ENCODE results near the gene AHNAK2.
"Not testable (repeated sequence)": the region's sequence is repeated elsewhere in the genome, so short reads cannot be mapped to it uniquely, and the experiment has no call there.

AHNAK2 gene

DNA sequence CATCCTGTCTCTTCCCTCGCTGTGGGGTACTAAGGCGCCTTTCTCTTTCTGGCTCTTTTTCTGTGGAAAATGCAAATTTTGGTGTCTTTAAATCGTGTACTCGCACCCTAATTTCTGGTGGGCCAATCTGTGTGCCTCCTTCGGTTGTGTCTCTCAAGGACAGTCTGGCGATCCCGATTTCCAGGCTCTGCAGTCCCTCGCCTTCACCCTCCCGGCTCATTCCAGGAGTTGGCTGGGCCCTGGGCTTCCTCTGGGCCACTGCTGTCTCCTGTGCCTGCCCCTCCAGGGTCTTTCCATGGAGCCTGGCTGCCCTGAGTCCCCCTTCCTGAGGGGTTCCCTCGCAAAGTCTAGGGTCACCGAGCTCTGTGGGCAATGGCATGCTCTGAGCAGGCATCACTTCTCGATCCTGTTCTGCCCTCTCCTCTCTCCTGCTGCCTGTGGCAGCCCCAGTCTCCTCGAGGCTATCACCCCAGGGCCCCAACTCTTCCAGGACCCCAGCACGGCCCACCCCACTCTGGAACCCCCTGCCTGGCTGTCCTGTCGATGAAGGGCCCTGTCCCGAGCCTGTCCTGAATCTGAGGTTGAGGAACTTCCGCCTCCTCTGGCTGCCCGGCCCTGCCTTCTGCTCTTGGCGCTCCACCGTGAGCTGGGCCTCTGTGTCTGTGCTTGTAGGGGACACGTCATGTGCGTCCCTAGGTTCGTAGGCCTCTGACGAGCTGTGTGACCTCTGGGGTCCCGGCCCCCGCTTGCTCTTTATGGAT, 24.1 kb downstream of the AHNAK2 start:
- DNase-seq (ENCODE audit: low read depth in 2 of 2), result no peak

DNA sequence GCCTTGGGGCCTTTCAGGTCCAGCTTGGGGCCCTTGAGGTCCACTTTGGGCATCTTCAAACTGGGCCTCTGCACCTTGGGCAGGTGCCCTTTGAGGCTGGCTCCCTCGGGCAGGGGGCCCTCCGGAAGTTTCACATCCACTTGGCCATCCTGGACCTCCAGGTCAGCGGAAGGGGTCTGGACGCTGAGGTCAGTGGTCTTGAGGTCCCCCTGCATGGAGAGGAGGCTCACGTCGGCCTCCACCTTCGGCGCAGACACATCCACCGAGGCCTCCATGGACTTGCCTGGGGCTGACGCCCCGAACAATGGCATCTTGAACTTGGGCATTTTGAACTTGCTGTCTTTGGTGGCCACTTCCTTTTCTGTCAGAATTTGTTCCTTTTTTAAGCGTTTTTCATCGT, 25.1 kb downstream of the AHNAK2 start:
- no peak for DNase-seq (ENCODE audit: low read depth in 2 of 2)

DNA sequence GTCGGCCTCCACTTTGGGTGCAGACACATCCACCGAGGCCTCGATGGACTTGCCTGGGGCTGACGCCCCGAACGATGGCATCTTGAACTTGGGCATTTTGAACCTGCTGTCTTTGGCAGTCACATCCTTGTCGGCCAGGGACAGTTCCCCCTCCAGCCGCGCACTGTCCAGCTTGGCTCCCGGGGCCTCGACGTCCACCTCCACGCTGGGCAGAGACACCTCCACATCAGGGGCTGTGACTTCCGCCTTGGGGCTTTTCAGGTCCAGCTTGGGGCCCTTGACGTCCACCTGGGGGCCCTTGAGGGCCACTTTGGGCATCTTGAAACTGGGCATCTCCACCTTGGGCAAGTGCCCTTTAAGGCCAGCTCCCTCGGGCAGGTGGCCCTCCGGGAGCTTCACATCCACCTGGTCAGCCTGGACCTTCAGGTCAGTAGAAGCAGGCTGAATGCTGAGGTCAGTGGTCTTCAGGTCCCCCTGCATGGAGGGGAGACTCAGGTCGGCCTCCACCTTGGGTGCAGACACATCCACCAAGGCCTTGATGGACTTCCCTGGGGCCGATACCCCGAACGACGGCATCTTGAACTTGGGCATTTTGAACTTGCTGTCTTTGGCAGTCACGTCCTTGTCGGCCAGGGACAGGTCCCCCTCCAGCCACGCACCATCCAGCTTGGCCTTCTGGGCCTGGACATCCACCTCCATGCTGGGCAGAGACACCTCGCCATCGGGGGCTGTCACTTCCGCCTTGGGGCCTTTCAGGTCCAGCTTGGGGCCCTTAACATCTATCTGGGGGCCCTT, 26.1 kb downstream of the AHNAK2 start:
- DNase-seq (ENCODE audit: low read depth in 2 of 2), result not testable (repeated sequence)

DNA sequence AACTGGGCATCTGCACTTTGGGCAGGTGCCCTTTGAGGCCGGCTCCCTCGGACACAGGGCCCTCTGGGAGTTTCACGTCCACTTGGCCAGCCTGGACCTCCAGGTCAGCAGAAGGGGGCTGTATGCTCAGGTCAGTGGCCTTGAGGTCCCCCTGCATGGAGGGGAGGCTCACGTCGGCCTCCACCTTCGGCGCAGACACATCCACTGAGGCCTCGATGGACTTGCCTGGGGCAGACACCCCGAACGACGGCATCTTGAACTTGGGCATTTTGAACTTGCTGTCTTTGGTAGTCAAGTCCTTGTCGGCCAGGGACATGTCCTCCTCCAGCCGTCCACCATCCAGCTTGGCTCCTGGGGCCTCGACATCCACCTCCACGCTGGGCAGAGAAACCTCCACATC, 27.5 kb downstream of the AHNAK2 start:
- DNase-seq (ENCODE audit: low read depth in 2 of 2), result not testable (repeated sequence)

DNA sequence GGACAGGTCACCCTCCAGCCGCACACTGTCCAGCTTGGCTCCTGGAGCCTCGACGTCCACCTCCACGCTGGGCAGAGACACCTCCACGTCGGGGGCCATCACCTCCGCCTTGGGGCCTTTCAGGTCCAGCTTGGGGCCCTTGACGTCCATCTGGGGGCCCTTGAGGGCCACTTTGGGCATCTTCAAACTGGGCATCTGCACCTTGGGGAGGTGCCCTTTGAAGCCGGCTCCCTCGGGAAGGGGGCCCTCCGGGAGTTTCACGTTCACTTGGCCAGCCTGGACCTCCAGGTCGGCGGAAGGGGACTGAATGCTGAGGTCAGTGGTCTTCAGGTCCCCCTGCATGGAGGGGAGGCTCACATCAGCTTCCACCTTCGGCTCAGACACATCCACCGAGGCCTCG, 28.2 kb downstream of the AHNAK2 start:
- DNase-seq (ENCODE audit: low read depth in 2 of 2), result no peak

DNA sequence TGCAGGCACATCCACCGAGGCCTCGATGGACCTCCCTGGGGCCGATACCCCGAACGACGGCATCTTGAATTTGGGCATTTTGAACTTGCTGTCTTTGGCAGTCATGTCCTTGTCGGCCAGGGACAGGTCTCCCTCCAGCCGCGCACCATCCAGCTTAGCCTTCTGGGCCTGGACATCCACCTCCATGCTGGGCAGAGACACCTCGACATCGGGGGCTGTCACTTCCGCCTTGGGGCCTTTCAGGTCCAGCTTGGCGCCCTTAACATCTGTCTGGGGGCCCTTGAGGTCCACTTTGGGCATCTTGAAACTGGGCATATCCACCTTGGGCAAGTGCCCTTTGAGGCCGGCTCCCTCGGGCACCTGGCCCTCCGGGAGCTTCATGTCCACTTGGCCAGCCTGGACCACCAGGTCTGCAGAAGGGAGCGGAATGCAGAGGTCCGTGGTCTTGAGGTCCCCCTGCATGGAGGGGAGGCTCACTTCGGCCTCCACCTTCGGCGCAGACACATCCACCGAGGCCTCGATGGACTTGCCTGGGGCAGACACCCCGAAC, 28.7 kb downstream of the AHNAK2 start:
- not testable (repeated sequence) for DNase-seq (ENCODE audit: low read depth in 2 of 2)

DNA sequence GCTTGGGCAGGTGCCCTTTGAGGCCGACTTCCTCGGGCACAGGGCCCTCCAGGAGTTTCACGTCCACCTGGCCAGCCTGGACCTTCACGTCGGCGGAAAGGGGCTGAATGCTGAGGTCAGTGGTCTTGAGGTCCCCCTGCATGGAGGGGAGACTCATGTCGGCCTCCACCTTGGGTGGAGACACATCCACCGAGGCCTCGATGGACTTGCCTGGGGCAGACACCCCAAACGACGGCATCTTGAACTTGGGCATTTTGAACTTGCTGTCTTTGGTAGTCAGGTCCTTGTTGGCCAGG, 29.5 kb downstream of the AHNAK2 start:
- no peak for DNase-seq (ENCODE audit: low read depth in 2 of 2)

DNA sequence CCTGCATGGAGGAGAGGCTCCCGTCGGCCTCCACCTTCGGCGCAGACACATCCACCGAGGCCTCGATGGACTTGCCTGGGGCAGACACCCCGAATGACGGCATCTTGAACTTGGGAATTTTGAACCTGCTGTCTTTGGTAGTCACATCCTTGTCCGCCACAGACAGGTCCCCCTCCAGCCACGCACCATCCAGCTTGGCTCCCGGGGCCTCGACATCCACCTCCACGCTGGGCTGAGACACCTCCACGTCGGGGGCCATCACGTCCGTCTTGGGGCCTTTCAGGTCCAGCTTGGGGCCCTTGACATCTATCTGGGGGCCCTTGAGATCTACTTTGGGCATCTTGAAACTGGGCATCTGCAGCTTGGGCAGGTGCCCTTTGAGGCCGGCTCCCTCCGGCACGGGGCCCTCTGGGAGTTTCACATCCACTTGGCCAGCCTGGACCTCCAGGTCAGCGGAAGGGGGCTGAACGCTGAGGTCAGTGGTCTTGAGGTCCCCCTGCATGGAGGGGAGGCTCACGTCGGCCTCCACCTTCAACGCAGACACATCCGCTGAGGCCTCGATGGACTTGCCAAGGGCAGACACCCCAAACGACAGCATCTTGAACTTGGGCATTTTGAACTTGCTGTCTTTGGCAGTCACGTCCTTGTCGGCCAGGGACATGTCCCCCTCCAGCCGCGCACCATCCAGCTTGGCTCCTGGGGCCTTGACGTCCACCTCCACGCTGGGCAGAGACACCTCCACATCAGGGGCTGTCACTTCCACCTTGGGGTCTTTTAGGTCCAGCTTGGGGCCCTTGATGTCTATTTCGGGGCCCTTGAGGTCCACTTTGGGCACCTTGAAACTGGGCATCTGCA, 30.1 kb downstream of the AHNAK2 start:
- not testable (repeated sequence) for DNase-seq (ENCODE audit: low read depth in 2 of 2)

DNA sequence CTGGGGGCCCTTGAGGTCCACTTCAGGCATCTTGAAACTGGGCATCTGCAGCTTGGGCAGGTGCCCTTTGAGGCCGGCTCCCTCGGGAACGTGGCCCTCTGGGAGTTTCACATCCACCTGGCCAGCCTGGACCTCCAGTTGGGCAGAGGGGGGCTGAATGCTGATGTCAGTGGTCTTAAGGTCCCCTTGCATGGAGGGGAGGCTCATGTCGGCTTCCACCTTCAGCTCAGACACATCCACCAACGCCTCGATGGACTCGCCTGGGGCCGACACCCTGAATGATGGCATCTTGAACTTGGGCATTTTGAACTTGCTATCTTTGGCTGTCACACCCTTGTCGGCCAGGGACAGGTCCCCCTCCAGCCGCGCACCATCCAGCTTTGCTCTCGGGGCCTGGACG, 31.0 kb downstream of the AHNAK2 start:
- DNase-seq (ENCODE audit: low read depth in 2 of 2), result not testable (repeated sequence)

DNA sequence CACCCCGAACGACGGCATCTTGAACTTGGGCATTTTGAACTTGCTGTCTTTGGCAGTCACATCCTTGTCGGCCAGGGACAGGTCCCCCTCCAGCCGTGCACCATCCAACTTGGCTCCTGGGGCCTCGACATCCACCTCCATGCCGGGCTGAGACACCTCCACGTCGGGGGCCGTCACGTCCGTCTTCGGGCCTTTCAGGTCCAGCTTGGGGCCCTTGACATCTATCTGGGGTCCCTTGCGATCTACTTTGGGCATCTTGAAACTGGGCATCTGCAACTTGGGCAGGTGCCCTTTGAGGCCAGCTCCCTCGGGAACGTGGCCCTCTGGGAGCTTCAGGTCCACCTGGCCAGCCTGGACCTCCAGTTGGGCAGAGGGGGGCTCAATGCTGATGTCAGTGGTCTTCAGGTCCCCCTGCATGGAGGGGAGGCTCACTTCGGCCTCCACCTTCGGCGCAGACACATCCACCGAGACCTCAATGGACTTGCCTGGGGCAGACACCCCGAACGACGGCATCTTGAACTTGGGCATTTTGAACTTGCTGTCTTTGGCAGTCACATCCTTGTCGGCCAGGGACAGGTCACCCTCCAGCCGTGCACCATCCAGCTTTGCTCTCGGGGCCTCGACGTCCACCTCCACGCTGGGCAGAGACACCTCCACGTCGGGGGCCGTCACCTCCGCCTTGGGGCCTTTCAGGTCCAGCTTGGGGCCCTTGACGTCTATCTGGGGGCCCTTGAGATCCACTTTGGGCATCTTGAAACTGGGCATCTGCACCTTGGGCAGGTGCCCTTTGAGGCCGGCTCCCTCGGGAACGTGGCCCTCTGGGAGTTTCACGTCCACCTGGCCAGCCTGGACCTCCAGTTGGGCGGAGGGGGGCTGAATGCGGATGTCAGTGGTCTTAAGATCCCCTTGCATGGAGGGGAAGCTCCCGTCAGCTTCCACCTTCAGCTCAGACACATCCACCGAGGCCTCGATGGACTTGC, 31.9 kb downstream of the AHNAK2 start:
- DNase-seq (ENCODE audit: low read depth in 2 of 2), result not testable (repeated sequence)

DNA sequence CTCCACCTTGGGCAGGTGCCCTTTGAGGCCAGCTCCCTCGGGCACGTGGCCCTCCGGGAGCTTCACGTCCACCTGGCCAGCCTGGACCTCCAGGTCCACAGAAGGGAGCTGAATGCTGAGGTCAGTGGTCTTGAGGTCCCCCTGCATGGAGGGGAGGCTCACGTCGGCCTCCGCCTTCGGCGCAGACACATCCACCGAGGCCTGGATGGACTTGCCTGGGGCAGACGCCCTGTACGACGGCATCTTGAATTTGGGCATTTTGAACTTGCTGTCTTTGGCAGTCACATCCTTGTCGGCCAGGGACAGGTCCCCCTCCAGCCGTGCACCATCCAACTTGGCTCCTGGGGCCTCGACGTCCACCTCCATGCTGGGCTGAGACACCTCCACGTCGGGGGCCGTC, 32.9 kb downstream of the AHNAK2 start:
- not testable (repeated sequence) for DNase-seq (ENCODE audit: low read depth in 2 of 2)

DNA sequence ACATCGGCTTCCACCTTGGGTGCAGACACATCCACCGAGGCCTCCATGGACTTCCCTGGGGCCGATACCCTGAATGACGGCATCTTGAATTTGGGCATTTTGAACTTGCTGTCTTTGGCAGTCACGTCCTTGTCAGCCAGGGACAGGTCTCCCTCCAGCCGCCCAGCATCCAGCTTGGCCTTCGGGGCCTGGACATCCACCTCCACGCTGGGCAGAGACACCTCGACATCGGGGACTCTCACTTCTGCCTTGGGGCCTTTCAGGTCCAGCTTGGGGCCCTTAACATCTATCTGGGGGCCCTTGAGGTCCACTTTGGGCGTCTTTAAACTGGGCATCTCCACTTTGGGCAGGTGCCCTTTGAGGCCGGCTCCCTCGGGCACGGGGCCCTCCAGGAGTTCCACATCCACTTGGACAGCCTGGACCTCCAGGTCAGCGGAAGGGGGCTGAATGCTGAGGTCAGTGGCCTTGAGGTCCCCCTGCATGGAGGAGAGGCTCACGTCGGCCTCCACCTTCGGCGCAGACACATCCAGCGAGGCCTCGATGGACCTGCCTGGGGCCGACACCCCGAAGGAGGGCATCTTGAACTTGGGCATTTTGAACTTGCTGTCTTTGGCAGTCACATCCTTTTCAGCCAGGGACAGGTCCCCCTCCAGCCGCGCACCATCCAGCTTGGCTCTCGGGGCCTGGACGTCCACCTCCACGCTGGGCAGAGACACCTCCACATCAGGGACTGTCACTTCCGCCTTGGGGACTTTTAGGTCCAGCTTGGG, 33.6 kb downstream of the AHNAK2 start:
- DNase-seq (ENCODE audit: low read depth in 2 of 2), result not testable (repeated sequence)

DNA sequence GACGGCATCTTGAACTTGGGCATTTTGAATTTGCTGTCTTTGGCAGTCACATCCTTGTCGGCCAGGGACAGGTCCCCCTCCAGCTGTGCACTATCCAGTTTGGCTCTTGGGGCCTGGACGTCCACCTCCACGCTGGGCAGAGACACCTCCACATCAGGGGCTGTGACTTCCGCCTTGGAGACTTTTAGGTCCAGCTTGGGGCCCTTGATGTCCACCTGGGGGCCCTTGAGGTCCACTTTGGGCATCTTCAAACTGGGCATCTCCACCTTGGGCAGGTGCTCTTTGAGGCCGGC, 34.2 kb downstream of the AHNAK2 start:
- DNase-seq (ENCODE audit: low read depth in 2 of 2), result not testable (repeated sequence)

DNA sequence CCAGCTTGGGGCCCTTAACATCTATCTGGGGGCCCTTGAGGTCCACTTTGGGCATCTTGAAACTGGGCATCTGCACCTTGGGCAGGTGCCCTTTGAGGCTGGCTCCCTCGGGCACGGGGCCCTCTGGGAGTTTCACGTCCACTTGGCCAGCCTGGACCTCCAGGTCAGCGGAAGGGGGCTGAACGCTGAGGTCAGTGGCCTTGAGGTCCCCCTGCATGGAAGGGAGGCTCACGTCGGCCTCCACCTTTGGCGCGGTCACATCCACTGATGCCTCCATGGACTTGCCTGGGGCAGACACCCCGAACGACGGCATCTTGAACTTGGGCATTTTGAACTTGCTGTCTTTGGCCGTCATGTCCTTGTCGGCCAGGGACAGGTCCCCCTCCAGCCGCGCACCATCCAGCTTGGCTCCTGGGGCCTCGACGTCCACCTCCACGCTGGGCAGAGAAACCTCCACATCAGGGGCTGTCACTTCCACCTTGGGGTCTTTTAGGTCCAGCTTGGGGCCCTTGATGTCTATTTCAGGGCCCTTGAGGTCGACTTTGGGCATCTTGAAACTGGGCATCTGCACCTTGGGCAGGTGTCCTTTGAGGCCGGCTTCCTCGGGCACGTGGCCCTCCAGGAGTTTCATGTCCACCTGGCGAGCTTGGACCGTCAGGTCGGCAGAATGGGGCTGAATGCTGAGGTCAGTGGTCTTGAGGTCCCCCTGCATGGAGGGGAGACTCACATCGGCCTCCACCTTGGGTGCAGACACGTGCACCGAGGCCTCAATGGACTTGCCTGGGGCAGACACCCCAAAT, 34.8 kb downstream of the AHNAK2 start:
- DNase-seq (ENCODE audit: low read depth in 2 of 2), result not testable (repeated sequence)

DNA sequence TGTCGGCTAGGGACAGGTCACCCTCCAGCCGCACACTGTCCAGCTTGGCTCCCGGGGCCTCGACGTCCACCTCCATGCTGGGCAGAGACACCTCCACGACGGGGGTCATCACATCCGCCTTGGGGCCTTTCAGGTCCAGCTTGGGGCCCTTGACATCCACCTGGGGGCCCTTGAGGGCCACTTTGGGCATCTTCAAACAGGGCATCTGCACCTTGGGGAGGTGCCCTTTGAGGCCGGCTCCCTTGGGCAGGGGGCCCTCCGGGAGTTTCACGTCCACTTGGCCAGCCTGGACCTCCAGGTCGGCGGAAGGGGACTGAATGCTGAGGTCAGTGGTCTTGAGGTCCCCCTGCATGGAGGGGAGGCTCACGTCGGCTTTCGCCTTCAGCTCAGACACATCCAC, 35.6 kb downstream of the AHNAK2 start:
- DNase-seq (ENCODE audit: low read depth in 2 of 2), result no peak

DNA sequence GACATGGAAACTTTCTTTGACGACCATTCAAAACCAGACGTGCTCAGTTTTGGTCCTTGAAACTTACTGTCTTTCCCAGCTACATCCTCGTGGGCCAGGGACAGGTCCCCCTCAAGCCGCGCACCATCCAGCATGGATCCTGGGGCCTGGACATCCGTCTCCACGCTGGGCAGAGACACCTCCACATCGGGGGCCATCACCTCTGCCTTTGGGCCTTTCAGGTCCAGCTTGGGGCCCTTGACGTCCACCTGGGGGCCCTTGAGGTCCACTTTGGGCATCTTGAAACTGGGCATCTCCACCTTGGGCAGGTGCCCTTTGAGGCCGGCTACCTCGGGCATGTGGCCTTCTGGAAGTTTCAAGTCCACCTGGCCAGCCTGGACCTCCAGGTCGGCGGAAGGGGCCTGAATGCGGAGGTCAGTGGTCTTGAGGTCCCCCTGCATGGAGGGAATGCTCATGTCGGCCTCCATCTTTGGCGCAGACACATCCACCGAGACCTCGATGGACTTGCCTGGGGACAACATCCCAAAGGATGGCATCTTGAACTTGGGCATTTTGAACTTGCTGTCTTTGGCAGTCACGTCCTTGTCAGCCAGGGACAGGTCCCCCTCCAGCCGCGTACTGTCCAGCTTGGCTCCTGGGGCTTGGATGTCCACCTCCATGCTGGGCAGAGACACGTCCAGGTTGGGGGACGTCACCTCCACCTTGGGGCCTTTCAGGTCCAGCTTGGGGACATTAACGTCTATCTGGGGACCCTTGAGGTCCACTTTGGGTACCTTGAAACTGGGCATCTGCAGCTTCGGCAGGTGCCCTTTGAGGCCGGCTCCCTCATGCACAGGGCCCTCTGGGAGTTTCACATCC, 36.4 kb downstream of the AHNAK2 start:
- no peak for DNase-seq (ENCODE audit: low read depth in 2 of 2)

DNA sequence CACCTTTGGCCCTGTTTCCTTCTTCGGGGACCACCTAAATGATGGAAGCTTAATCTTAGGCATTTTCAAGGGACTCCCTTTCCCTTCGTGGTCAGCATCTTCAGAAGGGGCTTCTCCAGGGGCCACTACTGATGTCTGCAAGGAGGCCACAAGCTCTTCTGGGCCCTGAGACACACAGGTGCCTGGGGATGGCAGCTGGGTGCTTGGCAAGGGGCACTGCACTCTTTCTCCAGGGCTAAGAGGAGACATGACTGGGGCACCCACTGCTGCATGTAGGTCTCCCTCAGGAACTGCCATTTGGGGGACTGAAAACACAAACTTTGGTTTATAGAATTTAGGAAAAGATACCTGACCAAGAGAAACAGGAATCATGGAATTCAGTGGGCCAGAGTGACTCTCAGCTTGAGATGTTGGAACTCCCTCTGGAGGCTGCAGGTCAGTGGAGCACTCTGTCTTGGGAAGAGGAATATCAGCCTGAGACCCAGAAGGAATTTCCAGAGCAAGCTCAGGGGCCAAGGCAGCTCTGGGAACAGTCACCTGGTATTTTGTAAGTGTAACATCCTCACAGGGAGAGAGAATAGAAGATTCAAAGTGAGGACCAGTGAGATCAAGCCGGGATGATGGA, 37.5 kb downstream of the AHNAK2 start:
- DNase-seq (ENCODE audit: low read depth in 2 of 2), result no peak

Measured in stimulated activated CD8-positive, alpha-beta memory T cell treated with anti-CD3 and anti-CD28 coated beads, Interleukin-7, amount 100 ng/mL, for 4 hours (primary cell).